ENCODE results near the gene ANKRD10. TPM values are rescaled to one million over a fixed set of nuclear protein-coding genes. Genes with fewer than 3 reads are reported as not detected.

Gene ANKRD10
- total and polyA plus RNA-seq, 11 donors: 37.7 to 81.3 (median 47.6) TPM

- 79 to 90% (median 84%) methylated on average over 11 of the region's 11 CpGs for WGBS, 4 donors
- intact Hi-C loops (cut with DNase I): no loop called here
- no peaks in the 10 kb centered on the region for H3K9me3 ChIP-seq
Observed at GRCh38 chr13:110866491-110867170, 48.2 kb downstream of the ANKRD10 start.

GRCh38 chr13:110863685-110864084, 51.2 kb downstream of the ANKRD10 start:
- no peaks in the 10 kb centered on the region for H3K27me3 ChIP-seq
- no peak for TF ChIP-seq POLR2A (IDR thresholded peaks at IDR 0.05)
- TF ChIP-seq CTCF (IDR thresholded peaks at IDR 0.05): no peak
- no peak for ATAC-seq
- peaks cover 0 to 2% (median 0%) of the 10 kb centered on the region in 12 donors for H3K4me1 ChIP-seq
- intact Hi-C loops (cut with DNase I): no loop called here
- DNase-seq: no peak
- no peak overlapping the region for H3K27ac ChIP-seq
- H3K9me3 ChIP-seq: no peaks in the 10 kb centered on the region
- WGBS, 4 donors: 89 to 93% (median 93%) methylated on average over 6 of the region's 6 CpGs
- no peak overlapping the region for H3K4me3 ChIP-seq
- H3K36me3 ChIP-seq: no peaks in the 10 kb centered on the region

More at GRCh38 chr13:110866491-110867170, 48.2 kb downstream of the ANKRD10 start:
- H3K36me3 ChIP-seq: no peaks in the 10 kb centered on the region
- DNase-seq (no peak), ATAC-seq (no peak)
- no peak overlapping the region for H3K27ac ChIP-seq
- TF ChIP-seq CTCF (IDR thresholded peaks at IDR 0.05) (no peak), POLR2A (IDR thresholded peaks at IDR 0.05) (no peak)
- H3K4me1 ChIP-seq: peaks cover 4 to 27% (median 12%) of the 10 kb centered on the region in 12 donors
- H3K4me3 ChIP-seq: no peak overlapping the region
- H3K27me3 ChIP-seq: no peaks in the 10 kb centered on the region

GRCh38 chr13:110860983-110861382, 53.9 kb downstream of the ANKRD10 start:
- Histone ChIP-seq H3K27me3 (no peaks in the 10 kb centered on the region), H3K36me3 (no peaks in the 10 kb centered on the region), H3K4me3 (no peak overlapping the region), H3K4me1 (no peaks in the 10 kb centered on the region), H3K27ac (no peak overlapping the region), H3K9me3 (peaks cover 0 to 12% (median 4%) of the 10 kb centered on the region in 12 donors)
- intact Hi-C loops (cut with DNase I): no loop called here
- no peak for TF ChIP-seq CTCF (IDR thresholded peaks at IDR 0.05)
- no peak for TF ChIP-seq POLR2A (IDR thresholded peaks at IDR 0.05)
- ATAC-seq: no peak
- no peak for DNase-seq

- intact Hi-C loops (cut with DNase I): no loop called here
- ATAC-seq: no peak
- H3K27ac ChIP-seq: no peak overlapping the region
- H3K4me3 ChIP-seq: no peak overlapping the region
- no peak for DNase-seq
- H3K9me3 ChIP-seq: peaks cover 0 to 12% (median 4%) of the 10 kb centered on the region in 12 donors
- 79 to 92% (median 82%) methylated on average over 3 of the region's 3 CpGs for WGBS, 4 donors
- H3K27me3 ChIP-seq: no peaks in the 10 kb centered on the region
- H3K4me1 ChIP-seq: no peaks in the 10 kb centered on the region
- no peaks in the 10 kb centered on the region for H3K36me3 ChIP-seq
- no peak for TF ChIP-seq POLR2A (IDR thresholded peaks at IDR 0.05)
- no peak for TF ChIP-seq CTCF (IDR thresholded peaks at IDR 0.05)
Observed at GRCh38 chr13:110856942-110857835, 57.7 kb downstream of the ANKRD10 start.

Data from heart left ventricle (tissue), 16 donors.